Measurements from ENCODE around the gene MAP7D3. TPM values are rescaled to one million over a fixed set of nuclear protein-coding genes. Genes with fewer than 3 reads are reported as not detected.

The MAP7D3 gene
- total RNA-seq, 1 donor, result 19.9 TPM

GRCh38 chrX:136166221-136166855 lies 84.9 kb downstream of the MAP7D3 start:
- no peak overlapping the region for H3K4me3 ChIP-seq (ENCODE audit: low read depth, low read length)
- peak; percentile 56 for DNase-seq (ENCODE audit: low read depth)
- TF ChIP-seq CTCF (IDR thresholded peaks at IDR 0.05; ENCODE audit: insufficient read depth, low read depth, low read length), result peak; percentile 51

- TF ChIP-seq CTCF (IDR thresholded peaks at IDR 0.05; ENCODE audit: insufficient read depth, low read depth, low read length), result no peak
- DNase-seq (ENCODE audit: low read depth), result no peak
- no peak overlapping the region for H3K4me3 ChIP-seq (ENCODE audit: low read depth, low read length)
Measured at GRCh38 chrX:136165406-136165805, 85.8 kb downstream of the MAP7D3 start.

GRCh38 chrX:136163689-136164088 lies 87.5 kb downstream of the MAP7D3 start:
- DNase-seq (ENCODE audit: low read depth), result no peak
- TF ChIP-seq CTCF (IDR thresholded peaks at IDR 0.05; ENCODE audit: insufficient read depth, low read depth, low read length), result no peak
- H3K4me3 ChIP-seq (ENCODE audit: low read depth, low read length), result no peak overlapping the region

Other genes with a start within 250 kb of the MAP7D3 start
- gene FHL1, start 103.9 kb downstream of the MAP7D3 start, total RNA-seq, result 69.6 and 104 TPM in 2 replicates
- not detected in 2 replicates for gene ADGRG4, start 49.6 kb upstream of the MAP7D3 start, total RNA-seq
- not detected in 2 replicates for gene BRS3, start 236.5 kb upstream of the MAP7D3 start, total RNA-seq
- gene HTATSF1, start 246.2 kb upstream of the MAP7D3 start, total RNA-seq, result 29.3 and 35.0 TPM in 2 replicates